Measurements from ENCODE around the gene GPRC6A. TPM values are rescaled to one million over a fixed set of nuclear protein-coding genes. Genes with fewer than 3 reads are reported as not detected.

GPRC6A gene
- total RNA-seq, 1 experiment from 2014 or later: not detected

GRCh38 chr6:116847227-116847626, 18.3 kb upstream of the GPRC6A start:
- WGBS (ENCODE audit: extremely low coverage, insufficient read length, low lambda C conversion rate): no CpG with 5 or more reads among the region's 1 CpG
- H3K27ac Mint-ChIP-seq: no peak overlapping the region

More at GRCh38 chr6:116847227-116847626, 18.3 kb upstream of the GPRC6A start:
- Mint-ChIP-seq H3K4me3 (no peak overlapping the region), H3K36me3 (ENCODE audit: insufficient read depth in 1 of 3, low read depth in 3 of 3) (peaks cover 0 to 4% (median 1%) of the 10 kb centered on the region in 3 experiments; a peak in 2 of 7 replicates), H3K4me1 (no peaks in the 10 kb centered on the region), H3K27me3 (ENCODE audit: low read depth) (no peaks in the 10 kb centered on the region), H3K9me3 (peaks cover 4 to 7% of the 10 kb centered on the region in 2 experiments; a peak in 3 of 5 replicates)
- Histone ChIP-seq H4K5ac (ENCODE audit: insufficient read length, low read depth, low read length) (no peak overlapping the region), H3T11ph (ENCODE audit: low read length) (no peak overlapping the region), H2BK15ac (ENCODE audit: low read depth, low read length) (no peak overlapping the region), H3K79me2 (ENCODE audit: insufficient read depth, low read length) (no peaks in the 10 kb centered on the region), H2AFZ (ENCODE audit: low read length) (no peak overlapping the region), H4K20me1 (ENCODE audit: control insufficient read depth, insufficient read depth, insufficient read length) (no peaks in the 10 kb centered on the region), H3K18ac (ENCODE audit: insufficient read length, low read depth, low read length) (no peak overlapping the region), H3K14ac (ENCODE audit: insufficient read depth, low read length) (no peak overlapping the region), H3K4me1 (ENCODE audit: insufficient read depth, low read length) (no peaks in the 10 kb centered on the region), H3K27ac (ENCODE audit: insufficient read length, low read depth, low read length) (no peak overlapping the region), H2BK5ac (ENCODE audit: insufficient read length, low read length) (no peak overlapping the region), H3K9me3 (ENCODE audit: control insufficient read depth, low read depth, low read length) (no peaks in the 10 kb centered on the region), H3K4ac (ENCODE audit: low read depth, low read length) (no peak overlapping the region), H2AK5ac (ENCODE audit: insufficient read length, low read length) (no peak overlapping the region), H3K23me2 (ENCODE audit: insufficient read length, low read depth, low read length, poor library complexity, severe bottlenecking) (no peaks in the 10 kb centered on the region), H2BK20ac (ENCODE audit: low read depth, low read length, poor library complexity, severe bottlenecking) (no peak overlapping the region), H3K56ac (ENCODE audit: insufficient read length, low read depth, low read length) (no peak overlapping the region), H4K8ac (replicated peaks; ENCODE audit: insufficient read length, low read depth, low read length) (no peak overlapping the region), H4K91ac (ENCODE audit: insufficient read length, low read depth, low read length) (no peak overlapping the region), H2BK12ac (ENCODE audit: insufficient read length, low read depth, low read length) (no peak overlapping the region), H3K4me2 (ENCODE audit: insufficient read depth, insufficient read length, low read length) (no peak overlapping the region), H3K23ac (ENCODE audit: insufficient read length, low read depth, low read length) (no peak overlapping the region), H3K27me3 (ENCODE audit: insufficient read depth, low read length) (no peaks in the 10 kb centered on the region), H3K79me1 (ENCODE audit: insufficient read depth, low read depth, low read length, poor library complexity, severe bottlenecking) (no peaks in the 10 kb centered on the region), H3K9ac (ENCODE audit: extremely low read depth, insufficient read length, low read length) (no peak overlapping the region), H2BK120ac (ENCODE audit: low read depth, low read length, poor library complexity, severe bottlenecking) (no peak overlapping the region)
- peak; percentile 48; the same call in 2 of the 3 replicates for TF ChIP-seq CTCF (conservative IDR thresholded peaks at IDR 0.05)
- no peak for DNase-seq

Data from H9 (cell line).